CD4-positive, alpha-beta T cell treated with Interleukin-21 for 1 hour (primary cell): ENCODE data around the gene ICAM4.
A peak's percentile ranks its signal among the peaks of the same experiment; 100 is the strongest.
"Not testable (repeated sequence)": the region's sequence is repeated elsewhere in the genome, so short reads cannot be mapped to it uniquely, and the experiment has no call there.

Experiments
- DNase-seq: peaks from one replicate; pipeline ENCODE4 v3.0.0-alpha.2; 2020

Gene ICAM4

DNA sequence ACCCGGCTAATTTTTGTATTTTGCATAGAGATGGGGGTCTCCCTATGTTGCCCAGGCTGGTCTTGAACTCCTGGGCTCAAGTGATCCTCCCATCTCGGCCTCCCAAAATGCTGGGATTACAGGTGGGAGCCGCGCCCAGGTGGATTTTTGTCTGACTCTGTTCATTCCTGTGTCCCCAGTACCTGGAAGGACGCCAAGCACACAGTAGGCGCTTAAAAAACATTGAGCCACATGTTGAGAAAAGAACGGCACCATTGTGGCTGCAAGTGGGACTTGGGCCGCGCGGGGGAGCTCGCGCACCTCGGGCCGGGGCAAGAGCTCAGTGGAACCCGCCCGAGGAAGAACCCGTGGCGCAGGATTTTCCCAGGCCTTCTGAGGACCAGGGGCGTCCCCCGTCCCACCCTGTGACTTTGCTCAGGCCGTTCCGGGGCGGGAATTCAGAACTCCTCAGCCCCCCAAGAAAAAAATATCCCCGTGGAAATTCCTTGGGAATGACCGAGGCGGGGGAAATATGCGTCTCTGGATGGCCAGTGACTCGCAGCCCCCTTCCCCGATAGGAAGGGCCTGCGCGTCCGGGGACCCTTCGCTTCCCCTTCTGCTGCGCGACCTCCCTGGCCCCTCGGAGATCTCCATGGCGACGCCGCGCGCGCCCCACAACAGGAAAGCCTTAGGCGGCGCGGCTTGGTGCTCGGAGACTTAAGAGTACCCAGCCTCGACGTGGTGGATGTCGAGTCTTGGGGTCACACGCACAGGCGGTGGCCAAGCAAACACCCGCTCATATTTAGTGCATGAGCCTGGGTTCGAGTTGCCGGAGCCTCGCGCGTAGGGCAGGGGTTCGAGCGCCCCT, 17.2 kb upstream of the ICAM4 start:
- peak; percentile 91 for DNase-seq

- peak; percentile 84 for DNase-seq
These were observed 16.6 kb upstream of the ICAM4 start for GRCh38 chr19:10270180-10270615.

DNA sequence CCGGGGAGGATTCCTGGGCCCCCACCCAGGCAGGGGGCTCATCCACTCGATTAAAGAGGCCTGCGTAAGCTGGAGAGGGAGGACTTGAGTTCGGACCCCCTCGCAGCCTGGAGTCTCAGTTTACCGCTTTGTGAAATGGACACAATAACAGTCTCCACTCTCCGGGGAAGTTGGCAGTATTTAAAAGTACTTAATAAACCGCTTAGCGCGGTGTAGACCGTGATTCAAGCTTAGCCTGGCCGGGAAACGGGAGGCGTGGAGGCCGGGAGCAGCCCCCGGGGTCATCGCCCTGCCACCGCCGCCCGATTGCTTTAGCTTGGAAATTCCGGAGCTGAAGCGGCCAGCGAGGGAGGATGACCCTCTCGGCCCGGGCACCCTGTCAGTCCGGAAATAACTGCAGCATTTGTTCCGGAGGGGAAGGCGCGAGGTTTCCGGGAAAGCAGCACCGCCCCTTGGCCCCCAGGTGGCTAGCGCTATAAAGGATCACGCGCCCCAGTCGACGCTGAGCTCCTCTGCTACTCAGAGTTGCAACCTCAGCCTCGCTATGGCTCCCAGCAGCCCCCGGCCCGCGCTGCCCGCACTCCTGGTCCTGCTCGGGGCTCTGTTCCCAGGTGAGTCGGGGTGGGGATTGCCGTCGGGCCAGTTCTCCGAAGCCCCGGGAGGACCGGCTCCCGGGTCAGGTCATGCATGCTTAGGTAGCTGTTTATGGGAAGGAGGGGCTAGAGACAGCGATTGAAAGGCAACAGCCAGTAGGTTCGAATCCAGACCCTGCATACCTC, 15.9 kb upstream of the ICAM4 start, which contains the start of gene ICAM1:
Gene ICAM1 (plus strand): TSS at position 505 of the 779 bp plus-strand sequence. CDS start 40 bp downstream, at position 545.
- peak; percentile 89 for DNase-seq

- peak; percentile 77 for DNase-seq
These were observed 15.1 kb upstream of the ICAM4 start for GRCh38 chr19:10271543-10272086.

GRCh38 chr19:10274589-10274988, 12.2 kb upstream of the ICAM4 start:
- DNase-seq: no peak

GRCh38 chr19:10277795-10278589, 8.8 kb upstream of the ICAM4 start:
- DNase-seq: no peak

GRCh38 chr19:10278935-10279334, 7.8 kb upstream of the ICAM4 start:
- DNase-seq: no peak

DNA sequence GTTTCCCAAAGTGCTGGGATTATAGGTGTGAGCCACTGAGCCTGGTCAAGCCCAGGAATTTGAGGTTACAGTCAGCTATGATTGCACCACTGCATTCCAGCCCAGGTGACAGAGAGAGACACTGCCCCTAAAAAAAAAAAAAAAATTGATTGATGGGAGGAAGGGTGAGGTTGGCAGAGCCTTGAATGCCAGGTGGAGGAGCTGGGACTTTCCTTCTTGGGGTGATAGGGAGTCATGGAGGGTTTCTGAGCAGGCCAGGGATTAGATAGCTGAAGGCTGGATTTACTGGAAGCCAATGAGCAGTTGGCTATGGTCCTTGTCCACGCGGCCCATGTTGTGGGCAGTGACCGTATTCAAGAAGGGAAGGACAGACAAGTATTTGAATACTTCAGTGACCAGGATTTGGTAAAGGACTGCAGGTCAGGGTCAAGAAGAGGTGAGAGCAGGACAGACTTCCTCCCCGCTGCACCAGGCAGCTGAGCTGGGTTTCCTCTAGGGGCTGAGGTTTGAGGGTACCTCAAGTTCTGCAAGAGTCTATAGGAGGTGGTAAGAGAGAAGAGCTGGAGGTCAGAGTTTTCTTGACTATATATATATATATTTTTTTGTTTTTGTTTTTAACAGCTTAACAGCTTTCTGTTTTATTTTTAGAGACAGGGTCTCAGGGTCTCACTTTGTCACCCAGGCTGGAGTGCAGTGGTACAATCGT, 6.9 kb upstream of the ICAM4 start:
- no peak for DNase-seq

DNA sequence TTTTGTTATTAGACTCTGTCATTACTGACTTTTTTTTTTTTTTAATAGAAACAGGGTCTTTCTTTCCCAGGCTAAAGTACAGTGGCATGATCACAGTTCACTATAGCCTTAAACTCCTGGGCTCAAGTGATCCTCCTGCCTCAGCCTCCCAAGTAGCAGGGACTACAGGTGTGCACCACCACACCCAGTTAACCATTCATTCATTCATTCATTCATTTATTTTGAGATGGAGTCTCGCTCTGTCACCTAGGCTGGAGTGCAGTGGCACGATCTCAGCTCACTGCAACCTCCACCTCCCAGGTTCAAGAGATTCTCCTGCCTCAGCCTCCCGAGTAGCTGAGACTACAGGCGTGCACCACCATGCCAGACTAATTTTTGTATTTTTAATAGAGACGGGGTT, 4.7 kb upstream of the ICAM4 start:
- DNase-seq: not testable (repeated sequence)

GRCh38 chr19:10283301-10284064, 3.3 kb upstream of the ICAM4 start:
- no peak for DNase-seq

DNA sequence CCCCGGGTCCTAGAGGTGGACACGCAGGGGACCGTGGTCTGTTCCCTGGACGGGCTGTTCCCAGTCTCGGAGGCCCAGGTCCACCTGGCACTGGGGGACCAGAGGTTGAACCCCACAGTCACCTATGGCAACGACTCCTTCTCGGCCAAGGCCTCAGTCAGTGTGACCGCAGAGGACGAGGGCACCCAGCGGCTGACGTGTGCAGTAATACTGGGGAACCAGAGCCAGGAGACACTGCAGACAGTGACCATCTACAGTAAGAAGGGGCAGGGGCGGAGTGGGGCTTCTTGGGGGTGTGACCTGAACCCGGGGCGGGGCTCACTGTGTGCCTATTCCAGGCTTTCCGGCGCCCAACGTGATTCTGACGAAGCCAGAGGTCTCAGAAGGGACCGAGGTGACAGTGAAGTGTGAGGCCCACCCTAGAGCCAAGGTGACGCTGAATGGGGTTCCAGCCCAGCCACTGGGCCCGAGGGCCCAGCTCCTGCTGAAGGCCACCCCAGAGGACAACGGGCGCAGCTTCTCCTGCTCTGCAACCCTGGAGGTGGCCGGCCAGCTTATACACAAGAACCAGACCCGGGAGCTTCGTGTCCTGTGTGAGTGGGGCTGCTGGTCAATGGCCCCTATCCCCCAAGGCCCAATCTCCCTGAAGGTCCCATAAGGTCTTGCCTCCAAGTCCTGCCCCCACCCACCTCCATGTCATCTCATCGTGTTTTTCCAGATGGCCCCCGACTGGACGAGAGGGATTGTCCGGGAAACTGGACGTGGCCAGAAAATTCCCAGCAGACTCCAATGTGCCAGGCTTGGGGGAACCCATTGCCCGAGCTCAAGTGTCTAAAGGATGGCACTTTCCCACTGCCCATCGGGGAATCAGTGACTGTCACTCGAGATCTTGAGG, 2.4 kb upstream of the ICAM4 start:
- no peak for DNase-seq

DNA sequence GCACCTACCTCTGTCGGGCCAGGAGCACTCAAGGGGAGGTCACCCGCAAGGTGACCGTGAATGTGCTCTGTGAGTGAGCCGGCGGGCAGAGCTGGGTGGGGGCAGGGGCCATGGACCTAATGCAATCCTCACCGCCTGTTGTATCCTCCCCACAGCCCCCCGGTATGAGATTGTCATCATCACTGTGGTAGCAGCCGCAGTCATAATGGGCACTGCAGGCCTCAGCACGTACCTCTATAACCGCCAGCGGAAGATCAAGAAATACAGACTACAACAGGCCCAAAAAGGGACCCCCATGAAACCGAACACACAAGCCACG, 1.8 kb upstream of the ICAM4 start:
- DNase-seq: no peak

- DNase-seq: no peak
These were observed 1.4 kb upstream of the ICAM4 start for GRCh38 chr19:10285393-10285792.

- no peak for DNase-seq
These were observed 2.0 kb downstream of the ICAM4 start for GRCh38 chr19:10288662-10289166.

DNA sequence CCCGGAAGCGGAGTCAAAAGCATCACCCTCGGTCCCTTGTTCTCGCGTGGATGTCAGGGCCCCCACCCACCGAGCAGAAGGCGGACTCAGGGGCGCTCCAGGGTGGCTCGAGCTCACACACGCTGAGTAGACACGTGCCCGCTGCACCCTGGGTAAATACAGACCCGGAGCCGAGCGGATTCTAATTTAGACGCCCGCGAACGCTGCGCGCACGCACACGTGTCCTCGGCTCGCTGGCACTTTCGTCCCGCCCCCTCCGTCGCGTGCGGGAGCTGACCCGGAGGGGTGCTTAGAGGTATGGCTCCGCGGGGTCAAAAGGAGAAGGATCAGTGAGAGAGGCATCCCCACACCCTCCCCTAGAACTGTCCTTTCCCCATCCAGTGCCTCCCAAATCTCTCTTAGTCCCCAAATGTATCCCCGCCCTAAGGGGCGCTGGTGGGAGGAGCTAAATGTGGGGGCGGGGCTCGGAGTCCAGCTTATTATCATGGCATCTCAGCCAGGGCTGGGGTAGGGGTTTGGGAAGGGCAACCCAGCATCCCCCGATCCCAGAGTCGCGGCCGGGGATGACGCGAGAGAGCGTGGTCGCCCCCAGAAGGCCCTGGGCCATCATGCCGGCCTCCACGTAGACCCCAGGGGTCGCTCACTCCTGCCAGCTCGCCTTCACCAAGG, 2.5 kb downstream of the ICAM4 start:
- peak; percentile 71 for DNase-seq

DNA sequence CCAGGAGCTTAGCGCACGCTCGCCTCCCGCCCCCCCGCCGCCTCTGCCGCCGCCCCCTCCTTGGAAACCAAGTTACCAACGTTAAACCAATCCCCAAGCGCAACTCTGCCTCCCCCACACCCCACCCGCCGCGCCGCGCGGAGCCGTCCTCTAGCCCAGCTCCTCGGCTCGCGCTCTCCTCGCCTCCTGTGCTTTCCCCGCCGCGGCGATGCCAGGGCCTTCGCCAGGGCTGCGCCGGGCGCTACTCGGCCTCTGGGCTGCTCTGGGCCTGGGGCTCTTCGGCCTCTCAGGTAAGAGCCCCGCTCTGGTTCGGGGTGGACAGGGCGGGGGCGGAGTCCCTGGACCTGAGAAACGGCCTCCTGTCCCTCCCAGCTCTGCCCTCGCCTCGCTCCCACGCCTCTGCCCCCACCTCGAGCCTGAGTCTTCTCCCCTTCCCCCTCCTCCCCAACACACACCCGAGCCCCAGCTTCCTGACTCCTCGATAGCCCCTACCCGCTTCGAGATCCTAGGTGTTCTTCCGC, 3.1 kb downstream of the ICAM4 start, which contains the start of gene ICAM5:
Gene ICAM5 (plus strand): TSS at position 117 of the 521 bp plus-strand sequence. CDS start 92 bp downstream, at position 209.
- DNase-seq: no peak

GRCh38 chr19:10290357-10290875, 3.7 kb downstream of the ICAM4 start:
- DNase-seq: no peak

DNA sequence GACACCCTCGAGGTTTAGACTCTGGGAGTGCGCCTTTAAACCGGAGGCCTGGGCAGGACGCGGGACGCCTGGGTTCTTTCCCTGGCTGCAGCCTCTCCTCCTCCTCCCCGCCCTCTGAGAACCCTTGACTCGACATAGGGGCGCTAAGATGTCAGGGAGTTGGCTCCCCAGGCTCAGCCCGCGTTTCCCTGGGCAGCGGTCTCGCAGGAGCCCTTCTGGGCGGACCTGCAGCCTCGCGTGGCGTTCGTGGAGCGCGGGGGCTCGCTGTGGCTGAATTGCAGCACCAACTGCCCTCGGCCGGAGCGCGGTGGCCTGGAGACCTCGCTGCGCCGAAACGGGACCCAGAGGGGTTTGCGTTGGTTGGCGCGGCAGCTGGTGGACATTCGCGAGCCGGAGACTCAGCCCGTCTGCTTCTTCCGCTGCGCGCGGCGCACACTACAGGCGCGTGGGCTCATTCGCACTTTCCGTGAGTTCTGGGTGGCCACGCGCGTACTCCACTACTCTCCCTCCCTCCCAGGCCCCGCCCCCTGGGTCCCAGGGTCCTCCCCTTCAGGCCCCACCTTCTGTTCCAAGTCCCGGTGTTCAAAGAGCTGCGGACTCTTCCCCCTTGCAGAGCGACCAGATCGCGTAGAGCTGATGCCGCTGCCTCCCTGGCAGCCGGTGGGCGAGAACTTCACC, 4.3 kb downstream of the ICAM4 start:
- DNase-seq: peak; percentile 71
